OCI-M2 (cell line): ENCODE data around the gene LY86.

Experiments
- DNase-seq: peaks from one replicate; lab custom pipeline; 2025; ENCODE audit not compliant: unreplicated experiment; lab: John Stamatoyannopoulos, UW

Gene LY86

DNA sequence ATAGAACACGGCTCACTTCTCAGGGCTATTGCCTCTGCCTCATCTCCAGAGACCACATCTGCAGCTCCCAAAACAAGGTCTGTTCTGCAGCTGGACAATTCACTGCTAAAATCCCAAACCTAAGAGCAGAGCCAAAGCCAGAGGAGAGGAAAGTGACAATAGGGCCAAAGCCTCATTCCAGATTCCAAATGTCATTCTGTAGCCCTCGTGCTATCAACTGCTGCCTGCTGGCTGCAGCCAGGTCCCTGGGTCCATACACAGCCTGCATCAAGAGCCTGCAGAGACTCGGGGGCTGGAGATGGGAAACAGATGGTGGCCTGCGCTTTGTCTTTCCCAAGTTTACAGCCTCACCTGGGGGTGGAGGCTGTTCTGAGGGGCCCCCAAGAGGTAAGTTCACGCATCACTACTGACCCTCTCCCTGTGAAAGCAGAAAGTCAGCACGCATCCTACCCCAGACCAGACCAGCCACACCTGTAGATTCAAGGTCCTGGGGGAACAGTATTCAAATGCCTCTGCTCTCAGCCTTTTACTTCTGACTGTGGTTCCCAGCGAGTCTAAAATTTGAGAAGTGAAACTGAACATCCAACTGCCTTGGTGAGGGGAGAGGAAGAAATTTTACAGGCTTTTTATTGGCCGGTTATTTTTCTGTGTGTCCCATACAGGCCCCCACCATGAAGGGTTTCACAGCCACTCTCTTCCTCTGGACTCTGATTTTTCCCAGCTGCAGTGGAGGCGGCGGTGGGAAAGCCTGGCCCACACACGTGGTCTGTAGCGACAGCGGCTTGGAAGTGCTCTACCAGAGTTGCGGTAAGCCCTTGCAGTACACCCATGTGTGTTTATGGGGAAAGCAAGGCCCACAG is at the start of gene LY86:
LY86 (plus strand) TSS at position 657 of the 860 bp plus-strand sequence; CDS start at position 672, 15 bp downstream.
- DNase-seq, result no peak

DNA sequence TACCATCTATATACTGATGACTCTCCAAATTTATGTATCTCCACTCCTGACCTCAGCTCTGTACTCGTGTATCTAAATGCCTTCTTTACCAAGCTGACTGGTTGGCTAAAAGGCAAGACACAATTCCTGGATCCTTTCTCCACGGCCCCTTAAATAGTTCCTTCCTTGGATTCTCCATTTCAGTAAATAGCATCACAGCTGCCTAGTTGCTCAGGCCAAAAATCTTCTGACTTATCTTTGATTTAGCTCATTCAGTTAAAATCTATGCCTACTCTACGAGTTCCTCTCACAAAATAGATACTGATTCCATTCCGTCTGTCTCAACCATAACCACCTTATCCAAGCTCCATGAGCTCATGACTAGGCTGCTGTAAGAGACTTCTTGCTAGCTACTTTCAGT is 49.5 kb upstream of the LY86 start:
- no peak for DNase-seq

DNA sequence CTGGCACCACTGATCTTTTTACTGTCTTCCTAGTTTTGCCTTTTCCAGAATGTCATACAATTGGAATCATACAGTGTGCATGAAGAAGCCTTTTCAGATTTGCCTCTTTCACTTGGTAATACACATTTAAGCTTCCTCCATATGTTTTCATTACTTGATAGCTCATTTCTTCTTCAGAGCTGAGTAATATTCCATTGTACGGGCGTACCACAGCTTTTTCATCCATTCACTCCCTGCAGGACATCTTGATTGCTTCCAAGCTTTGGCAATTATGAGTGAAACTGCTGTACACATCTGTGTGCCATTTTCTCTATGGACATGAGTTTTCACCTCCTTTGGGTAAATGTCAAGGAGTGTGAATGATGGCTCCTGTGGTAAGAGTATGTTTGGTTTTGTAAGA is 46.2 kb upstream of the LY86 start:
- DNase-seq, result no peak

DNA sequence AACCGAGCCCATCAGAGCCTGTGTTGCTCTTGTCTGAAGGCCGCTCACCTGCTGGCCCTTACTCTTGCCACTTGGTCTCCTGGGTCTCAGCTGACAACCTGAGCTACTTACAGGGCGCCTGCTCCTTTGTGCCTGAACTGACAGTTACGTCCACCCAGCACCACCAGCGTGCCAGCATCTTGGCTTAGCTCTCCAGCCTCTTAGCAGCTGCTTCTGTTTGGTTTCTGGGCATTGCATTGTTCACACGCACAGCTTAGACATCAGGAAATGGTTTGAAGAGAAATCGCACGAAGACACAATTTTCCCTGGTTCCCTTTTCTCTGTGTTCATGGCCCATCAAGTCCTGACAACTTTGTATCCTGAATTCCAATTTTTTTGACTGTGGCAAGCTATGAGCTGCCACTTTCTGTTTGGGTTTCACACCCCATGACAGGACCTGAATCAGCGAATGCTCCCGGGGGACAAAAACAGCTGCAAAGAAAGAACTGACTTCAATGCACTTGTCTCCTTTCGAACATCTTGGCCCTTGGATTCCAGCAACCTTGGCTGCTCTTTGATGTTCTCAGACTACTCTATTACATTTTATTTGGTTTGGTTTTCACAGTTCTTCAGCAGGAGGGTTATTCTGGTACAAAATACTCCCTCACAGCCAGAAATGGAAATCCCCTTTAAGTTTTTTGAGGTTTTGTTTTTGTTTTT is 45.2 kb upstream of the LY86 start:
- DNase-seq, result no peak

DNA sequence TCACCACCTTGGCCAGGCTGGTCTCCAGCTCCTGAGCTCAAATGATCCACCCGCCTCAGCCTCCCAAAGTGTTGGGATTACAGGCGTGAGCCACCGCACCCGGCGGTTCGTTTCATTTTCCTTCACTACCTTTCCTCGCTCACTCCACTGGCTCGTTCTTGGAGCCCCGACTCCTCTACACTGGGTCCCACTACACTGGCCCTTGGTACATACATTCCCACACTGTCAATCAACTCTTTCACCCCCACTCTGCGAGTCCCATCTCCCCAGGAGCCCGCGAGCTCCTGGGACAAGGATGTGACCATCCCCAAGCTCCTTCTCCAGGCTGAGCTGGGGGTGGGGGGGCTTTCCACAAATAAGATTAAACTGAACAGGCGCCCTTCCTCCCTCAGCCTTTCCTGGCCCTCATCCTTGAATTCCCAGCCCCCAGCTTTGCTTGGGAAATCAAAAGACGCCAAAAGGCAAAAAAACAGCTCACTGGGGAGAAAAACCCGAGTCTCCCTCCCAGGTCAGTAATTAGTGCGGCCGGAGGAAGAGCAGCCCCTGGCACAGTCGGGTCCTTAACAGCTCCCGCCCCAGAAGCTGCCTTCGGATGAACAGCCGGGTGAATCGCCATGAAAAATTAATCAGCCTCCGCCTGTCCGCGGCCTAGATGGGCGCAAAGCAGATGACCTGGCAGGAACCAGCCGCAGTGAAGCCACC is 42.8 kb upstream of the LY86 start:
- DNase-seq, result no peak

DNA sequence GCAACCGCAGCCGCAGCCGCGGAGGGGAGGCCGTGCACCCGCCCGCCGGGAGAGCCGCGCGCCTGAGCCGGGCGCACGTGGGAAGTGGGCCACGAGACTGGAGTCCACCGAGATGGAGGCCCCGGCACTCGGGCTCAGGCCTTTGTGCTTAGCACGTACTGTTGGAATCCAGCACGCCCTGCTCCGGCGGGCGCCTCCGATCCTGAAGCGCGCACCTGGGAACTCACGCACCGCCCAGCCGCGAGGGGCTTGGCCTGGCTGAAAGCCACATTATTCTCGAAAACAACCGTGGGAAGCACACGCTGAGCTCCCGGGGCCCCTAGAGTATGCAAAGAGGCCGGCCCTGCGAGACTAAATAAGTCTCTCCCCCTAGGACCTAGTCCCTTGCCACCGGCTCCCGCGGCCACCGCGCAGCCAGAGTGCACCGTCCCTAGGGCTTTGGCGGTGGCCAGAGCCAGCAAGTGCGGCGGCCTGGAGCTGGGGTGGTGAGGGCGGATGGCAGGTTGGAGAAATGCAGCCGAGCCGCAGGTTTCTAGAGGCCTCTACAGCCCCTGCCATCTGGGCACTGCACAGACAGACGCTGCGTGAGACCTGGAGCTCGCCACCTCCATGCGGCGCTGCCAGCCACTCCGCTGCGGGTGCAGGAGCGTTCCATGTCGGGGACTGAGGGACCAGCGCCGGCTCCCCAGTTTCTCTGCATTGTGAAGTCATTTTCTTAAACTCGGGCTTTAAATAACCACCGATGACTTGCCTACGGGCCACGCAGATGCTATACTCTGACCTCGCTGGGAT is 42.0 kb upstream of the LY86 start:
- no peak for DNase-seq

DNA sequence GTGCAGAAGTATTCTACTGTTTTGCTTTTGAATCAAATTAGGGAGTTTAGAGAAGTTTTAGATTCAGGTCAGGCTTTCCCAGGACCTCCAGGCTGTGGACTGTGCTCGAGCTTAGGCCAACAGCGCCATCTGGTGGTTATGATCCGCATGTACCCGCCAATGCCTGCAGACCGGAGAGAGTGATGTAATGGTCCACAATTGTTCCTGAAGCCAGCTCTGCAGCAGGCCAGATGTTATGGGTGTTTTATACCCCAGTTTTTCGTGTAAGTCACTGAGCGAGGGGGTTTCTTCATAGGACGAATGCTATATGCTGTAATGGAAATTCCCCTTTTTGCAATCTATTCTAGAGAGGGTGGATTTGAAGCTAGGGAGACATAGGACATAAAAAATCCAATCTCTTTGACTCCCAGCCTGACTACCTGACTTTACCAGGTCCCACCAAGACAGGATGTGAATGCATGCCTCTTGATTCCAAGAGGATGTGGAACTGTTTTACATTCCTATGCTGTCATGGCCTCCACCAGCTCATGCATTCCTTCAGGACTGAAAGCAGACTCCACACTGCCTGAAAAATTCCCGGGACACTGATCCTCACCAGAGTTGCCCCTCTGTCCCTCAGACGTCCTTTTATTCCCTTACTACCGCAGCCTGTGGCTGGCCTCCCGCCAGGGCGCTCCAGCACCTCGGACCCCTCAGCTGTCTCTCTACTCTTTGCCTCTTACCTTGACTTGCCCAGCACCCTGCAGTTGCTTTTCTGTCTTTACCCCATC is 41.2 kb upstream of the LY86 start:
- DNase-seq, result peak; percentile 71

DNA sequence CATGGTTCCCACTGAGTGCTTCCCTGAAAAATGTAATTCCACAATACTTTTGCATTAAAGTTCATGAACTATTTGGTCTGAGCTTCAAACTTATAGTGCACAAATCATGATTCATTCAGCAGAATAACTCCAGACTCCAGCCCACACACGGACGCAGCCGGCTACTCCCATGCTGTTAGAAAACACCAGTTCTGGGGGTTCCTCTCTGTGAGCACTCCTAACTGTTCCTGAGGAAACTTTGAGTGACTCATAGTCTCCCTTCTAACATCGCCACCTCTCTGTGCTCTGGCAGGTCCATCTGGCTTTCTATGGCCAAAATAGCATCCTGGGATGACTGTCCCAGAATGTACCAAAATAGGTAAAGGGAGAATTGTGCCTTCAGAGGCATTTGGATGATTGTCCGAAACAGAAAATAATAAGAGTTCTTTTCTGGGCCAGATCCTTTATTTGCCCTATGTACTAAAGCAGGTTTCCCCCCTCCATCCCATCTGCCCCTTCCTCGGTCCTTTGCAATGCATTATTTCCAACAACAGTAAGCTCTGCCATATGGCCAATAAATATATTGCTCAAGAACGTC is 32.3 kb upstream of the LY86 start:
- DNase-seq, result no peak

DNA sequence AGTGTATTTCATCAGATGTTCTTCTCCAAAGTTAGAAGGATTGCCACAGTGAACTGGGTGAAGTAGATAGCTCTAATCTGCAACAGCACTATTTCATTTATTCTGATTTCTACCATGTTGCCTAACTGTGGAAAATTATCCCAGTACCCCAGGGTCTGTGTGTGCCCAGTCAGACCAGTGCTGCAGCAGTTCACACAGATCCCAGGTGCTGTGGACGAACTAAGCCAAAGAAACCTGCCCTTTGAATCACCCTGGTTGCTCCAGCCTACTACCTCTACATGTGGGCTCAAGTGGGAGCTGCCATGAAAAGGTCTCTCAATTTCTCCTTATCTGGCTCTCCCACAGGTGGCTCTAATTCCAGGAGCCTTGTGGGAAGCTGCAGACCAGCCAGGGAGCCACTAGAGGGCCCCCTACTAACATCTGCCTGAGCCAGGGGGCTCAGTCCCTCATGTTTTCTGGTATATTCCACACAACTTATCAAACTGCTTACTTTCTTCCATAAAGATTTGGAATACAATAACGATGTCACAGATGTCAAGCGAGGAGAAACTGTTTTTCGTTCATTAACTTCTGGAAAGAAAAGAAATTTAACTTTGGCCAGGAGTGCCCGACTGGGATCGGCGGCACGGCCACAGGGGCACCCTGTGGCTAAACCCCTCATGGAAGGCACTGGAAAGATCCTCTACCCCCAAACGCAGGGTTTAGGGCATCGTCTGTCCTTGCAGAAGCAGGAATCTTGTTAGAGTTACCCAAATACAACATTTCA is 31.6 kb upstream of the LY86 start:
- DNase-seq, result peak; percentile 8

DNA sequence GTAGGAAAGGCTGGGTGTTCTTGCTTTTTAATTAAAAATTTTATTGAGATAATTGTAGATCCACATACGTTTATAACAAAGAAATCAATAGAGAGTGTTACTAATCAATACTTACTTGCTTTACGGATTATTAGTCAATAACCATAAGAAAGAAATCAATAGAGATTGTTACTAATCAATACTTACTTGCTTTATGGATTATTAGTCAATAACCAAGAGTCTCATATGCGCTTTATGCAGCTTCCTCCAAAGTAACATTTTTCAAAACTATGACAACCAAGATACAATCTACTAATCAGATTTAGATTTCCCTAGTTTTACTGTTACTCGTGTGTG is 31.0 kb upstream of the LY86 start:
- no peak for DNase-seq

DNA sequence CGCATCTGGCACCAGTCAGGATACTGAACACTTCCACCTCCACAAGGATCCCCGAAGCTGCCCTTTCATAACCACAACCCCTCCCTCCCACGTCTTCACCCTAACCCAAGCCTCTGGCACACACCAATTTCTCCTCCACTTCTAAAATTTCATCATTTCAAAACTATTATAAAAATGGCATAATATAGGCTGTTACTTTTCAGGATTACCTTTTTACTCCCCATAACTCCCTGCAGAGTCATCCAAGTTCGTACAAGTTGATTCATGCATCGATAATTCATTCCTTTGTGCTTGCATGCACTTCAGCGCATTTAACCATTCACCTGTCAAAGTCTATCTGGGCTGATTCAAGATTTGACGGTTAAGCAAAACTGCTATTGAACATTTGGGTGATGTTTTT is 30.6 kb upstream of the LY86 start:
- no peak for DNase-seq

DNA sequence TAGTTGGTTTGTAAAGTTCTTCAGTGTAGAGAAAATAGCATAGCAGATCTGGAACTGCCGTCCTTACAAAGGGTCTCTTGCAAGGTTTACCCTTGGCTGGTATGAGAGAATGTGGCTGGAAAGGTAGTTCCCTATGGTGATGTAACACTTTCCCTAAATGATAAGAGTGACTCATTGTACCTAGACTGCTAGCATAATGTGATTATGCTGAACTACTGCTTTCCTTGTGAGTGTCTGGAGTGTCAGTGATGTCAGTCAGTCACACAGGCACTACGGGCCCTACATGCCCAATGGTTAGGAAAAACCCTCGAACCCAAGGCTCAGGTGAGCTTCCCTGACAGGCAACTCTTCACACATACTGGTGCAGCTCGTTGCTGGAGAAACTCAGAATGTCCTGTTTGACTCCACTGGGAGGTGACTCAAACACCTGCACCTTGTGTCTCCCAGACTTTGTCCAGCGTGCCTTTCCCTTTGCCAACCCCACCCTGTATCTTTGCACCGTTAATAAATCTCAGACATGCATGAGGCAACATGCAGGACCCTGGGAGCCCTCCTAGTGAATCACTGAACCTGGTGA is 28.4 kb upstream of the LY86 start:
- no peak for DNase-seq

DNA sequence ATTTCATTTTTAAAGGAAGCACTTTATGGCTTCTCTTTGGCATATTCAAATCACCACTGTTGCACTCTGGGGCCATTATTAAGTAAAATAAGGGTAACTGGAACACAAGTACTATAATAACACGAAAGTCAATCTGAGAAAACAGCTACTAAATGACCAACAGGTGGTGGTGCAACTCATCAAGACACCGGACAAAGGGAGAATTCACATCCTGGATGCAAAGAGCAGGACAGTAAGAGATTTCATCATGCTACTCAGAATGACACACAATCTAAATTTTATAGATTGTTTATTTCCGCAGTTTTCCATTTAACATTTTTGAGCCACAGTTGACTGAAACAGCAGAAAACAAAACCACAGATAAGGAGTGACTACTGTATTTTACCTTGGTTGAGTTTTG is 27.6 kb upstream of the LY86 start:
- DNase-seq, result no peak

DNA sequence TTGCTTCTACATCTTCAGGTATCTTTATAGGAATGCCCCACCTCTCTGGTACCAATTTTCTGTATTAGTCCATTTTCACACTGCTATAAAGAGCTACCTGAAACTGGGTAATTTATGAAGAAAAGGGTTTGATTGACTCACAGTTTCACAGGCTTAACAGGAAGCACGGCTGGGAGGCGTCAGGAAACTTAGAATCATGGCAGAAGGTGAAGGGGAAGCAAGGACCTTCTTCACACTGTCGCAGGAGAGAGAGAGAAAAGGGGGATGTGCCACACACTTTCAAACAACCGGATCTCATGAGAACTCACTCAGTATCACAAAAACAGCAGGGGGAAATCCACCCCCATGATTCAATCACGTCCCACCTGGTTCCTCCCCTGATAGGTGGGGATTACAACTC is 24.4 kb upstream of the LY86 start:
- DNase-seq, result no peak

DNA sequence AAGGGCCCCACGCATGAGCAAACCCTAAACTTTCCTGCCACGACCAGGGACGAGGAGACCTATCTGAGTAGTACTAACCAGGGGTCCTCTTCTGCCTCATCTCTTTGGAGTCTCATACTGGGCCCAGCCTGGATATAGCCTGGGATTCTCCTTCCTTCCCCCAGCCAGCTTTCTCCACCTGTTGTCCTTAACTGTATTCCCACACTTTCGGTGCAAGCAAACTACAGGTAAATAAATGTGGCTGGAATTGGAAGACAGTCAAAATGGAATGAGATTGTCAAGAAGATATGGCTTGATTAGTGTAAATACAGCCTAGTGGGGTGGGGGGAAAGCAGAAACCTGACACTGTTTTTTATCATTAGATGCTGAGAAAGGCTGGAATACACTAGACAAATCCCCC is 23.5 kb upstream of the LY86 start:
- DNase-seq, result no peak

DNA sequence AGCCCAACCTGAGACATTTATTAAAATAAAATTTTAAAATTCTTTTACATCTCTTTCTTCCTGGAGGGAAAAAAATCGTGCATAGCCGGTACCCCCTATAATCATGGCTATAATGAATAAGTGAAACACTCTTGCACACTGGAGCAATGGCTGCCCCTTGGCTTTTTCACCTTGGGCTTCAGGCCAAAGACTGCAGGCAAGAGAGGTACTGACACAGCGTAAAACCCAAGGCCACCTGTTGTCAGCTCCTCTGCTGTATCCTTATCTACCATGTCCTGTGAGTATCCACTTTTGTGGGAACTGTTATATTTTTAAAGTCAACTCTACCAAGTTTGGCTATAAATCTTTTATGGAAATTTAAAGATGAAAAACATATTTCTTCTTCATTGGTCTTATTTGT is 23.0 kb upstream of the LY86 start:
- DNase-seq, result no peak

DNA sequence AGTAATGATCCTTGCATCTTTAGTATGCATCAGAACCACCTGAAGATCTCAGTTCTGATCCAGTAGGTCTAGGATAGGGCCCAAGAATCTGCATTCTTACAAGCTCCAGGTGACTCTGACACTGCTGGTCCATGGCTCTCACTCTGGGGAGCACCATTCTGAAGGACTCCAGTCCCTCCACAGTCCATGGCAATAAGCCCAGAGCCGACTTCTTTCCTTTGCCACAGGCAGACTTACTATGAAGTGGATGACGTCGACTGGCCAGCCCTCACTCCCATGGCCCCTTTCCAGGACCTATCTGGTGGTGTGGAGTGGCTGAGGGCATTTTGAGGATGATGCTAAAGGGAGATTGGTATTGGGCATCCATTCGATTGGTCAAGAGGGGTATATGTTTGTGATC is 21.8 kb upstream of the LY86 start:
- DNase-seq, result no peak

DNA sequence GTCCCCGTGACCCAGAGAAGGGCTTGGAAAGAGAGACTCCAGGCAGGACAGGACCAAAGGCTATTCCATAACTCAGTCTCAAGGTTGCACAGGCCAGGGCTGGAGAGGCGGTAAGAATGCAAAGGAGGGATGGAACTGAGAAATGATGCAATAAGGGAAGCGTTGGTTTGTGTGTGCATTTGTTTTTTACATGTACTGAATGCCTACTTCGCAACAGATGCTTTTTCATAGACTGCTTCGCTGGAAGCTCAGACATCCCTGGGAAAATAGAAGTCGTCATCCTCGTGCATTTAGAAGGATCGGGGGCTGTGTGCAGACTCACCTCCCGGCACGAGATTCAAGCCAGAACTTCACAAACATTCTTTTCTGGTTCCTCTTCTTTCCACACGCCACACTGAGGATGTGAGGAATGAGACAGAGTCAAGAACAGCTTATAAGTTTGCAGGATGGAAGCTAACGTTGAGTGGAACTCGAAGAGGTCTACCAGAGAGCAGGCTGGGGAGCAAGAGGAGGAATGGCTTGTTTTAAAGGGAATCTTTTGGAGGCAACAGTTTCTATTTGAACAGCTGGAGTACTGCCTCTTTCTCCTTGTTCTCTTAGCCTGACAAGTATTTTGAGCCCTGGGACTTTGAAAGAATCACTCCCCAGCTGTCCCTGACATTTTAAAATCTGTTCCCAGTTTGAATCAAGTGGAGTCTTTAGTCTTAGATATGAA is 19.3 kb upstream of the LY86 start:
- no peak for DNase-seq

DNA sequence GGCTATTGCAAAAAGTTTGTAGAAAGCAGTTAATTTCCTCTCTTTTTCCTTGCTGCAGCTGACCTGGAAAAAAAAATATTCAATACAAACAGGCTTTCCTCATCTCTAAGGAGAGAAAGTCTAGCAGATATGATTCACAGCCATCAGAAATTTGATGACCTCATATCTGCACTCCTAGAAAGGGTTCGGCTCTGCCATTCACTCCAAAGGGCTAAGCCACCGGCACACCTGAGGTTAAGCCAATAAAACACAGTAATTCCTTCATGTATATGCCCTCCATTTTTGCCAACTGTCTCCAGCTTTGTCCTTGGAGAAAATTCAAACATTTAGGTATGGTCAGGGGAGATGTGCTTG is 18.7 kb upstream of the LY86 start:
- DNase-seq, result no peak
